GM04503 (cell line): ENCODE measurements around the gene ASB15.

Experiments used
- DNase-seq: peaks from one replicate; pipeline ENCODE4 v3.0.0-alpha.2; 2012; ENCODE audit warnings: low read depth

The ASB15 gene

DNA sequence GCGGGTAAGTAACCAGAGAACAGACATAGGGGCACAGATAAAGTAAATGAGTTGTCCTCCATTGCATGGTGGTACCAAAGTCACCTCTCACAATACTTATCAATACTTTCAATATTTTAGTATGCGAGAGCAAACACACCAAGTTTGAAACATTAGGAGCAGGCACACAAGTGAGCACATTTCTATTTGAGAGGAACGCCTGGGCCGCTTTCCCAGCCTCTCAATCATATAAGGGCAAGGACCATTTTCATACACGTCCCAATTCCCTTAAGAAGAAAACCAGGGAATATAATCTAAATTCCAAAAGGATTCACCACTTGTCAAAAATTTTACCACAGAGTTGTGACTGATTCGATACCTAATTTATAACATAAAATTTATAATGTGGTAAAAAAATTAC lies 61.6 kb downstream of the ASB15 start:
- DNase-seq, result no peak

GRCh38 chr7:123665157-123665556 lies 63.5 kb downstream of the ASB15 start:
- DNase-seq, result no peak

DNA sequence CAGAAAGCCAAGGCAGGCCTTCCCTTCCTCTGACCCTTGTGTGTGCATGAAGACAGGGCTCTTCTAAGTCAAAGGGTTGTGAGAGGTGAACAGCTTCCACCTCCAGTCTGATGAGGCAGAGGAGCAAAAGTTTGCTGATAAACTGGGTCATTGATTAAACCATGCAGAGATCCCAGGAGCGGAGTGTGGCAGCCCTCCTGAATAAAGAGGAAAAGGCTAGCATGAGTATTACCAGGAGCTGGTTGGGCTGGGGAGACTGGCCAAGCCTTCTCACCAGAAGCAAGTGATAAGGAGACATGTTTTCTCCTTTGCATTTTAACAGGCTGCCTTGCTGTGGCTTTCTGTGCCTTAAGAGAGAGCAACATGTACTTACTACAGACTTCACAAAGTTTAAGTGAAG lies 64.3 kb downstream of the ASB15 start:
- no peak for DNase-seq

- DNase-seq, result no peak
Measured at GRCh38 chr7:123666492-123666891, 64.9 kb downstream of the ASB15 start.

GRCh38 chr7:123669485-123669884 lies 67.9 kb downstream of the ASB15 start:
- DNase-seq, result no peak

DNA sequence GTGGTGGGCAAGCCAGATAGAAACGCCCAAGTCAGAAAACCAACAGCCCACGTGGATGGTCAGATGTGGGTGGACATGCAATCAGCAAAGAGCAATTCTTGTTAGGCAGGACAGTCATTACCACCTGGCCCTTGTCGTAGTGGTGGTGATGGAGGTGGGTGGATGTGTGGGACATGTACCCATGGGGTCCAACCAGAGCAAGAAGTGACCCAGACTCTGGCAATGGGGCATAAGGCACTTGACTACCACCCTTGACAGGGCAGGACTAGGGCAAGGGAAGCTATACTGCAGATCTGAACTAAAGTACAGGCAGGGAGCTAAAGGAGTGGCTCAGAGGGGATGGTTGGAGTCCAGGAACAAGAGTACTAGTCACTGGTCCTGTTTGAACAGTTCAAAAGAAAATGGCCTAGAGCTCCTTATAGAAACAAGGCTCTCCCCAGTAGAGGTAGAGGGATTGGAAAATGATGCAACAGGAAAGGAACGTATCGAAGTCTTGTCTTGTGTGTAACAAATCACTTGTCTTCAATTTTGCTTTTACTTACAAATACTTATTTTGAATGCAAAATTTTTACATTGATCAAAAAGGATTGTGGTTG lies 71.6 kb downstream of the ASB15 start:
- DNase-seq, result no peak

DNA sequence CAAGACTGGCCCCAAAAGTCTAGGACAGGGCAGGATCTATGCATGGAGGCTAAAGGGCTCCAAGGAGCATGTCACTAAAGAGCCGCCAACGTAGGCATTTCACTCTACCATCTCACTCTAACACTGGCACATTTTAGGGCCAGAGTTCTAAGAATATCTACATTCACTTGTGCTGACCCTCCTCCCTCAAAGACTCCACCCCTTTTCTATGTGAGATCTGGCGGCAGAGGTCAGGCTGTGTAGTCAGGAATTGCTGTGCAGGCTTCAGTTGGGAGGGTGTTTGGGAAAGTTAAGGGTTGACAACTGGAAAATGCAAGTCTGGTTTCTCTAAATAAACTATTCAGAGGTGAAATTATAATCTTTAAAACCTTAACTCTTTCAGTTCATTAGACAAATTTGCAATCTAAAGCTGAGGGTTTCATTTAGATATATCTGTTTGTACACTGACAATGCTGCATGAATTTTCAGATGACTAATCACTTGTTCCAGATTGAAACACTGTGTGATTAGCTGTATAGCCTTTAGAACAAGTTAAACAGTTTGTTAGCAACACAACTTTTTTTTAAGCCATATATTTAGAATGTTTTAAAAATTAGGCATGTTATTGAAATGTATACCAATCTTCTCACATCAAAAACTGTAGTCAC lies 72.3 kb downstream of the ASB15 start:
- no peak for DNase-seq

- peak; percentile 35 for DNase-seq
Measured at GRCh38 chr7:123674399-123675180, 73.0 kb downstream of the ASB15 start.

GRCh38 chr7:123675181-123675473 lies 73.5 kb downstream of the ASB15 start:
- peak; percentile 27 for DNase-seq

- no peak for DNase-seq
Measured at GRCh38 chr7:123677061-123677715, 75.6 kb downstream of the ASB15 start.

GRCh38 chr7:123679614-123680013 lies 78.0 kb downstream of the ASB15 start:
- DNase-seq, result no peak

- DNase-seq, result no peak
Measured at GRCh38 chr7:123680580-123680979, 79.0 kb downstream of the ASB15 start.

- DNase-seq, result no peak
Measured at GRCh38 chr7:123681561-123681960, 79.9 kb downstream of the ASB15 start.

- DNase-seq, result peak; percentile 32
Measured at GRCh38 chr7:123682690-123683089, 81.1 kb downstream of the ASB15 start.

GRCh38 chr7:123687161-123687560 lies 85.5 kb downstream of the ASB15 start:
- DNase-seq, result no peak

GRCh38 chr7:123687727-123688126 lies 86.1 kb downstream of the ASB15 start:
- no peak for DNase-seq
